ENCODE data around the gene NOXA1.

NOXA1 gene

DNA sequence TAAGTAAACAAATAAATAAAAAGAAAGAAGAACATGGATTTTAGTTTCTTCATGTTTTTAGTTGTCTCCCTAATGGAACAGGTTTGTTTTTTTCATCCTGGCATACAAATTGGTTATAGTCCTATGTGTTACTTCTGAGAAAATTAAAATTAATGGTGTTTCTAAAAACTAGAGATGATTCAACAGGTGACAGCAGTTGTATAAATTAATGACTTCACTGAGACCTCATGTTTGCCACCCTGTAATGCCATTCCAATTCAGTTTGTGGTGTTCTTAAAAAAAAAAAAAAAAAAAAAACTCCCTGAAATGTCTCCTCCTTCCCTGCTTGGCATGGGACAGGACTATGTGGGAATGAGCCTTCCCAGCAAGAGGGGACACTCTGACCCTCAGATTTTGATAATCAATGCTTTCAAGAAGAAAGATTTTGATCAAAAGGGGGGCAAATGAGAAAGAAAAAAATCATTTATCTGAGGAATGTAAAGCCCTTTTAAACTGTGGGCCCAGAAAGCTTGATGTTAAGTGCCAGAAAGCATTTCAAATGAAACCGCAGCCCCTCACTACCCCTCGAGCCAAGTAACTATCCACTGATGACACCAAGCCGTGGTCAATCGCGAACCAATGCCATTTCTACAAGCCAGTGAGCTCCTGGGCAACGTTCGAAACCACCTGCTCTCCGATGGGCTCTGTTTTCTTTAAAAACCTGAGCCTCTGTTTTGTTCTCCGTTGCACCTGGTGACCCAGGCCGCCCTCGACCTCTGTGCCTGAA lies 1.2 kb upstream of the NOXA1 start:
- DNase-seq (ENCODE audit: low read depth, low spot score): no peak
- H3K4me3 ChIP-seq (ENCODE audit: low read depth, low read length): peak overlapping the region; percentile 72
- in situ Hi-C loops (cut with HindIII; ENCODE audit: low sequenced_read_pairs): no loop called here
- TF ChIP-seq, protein P1, sequence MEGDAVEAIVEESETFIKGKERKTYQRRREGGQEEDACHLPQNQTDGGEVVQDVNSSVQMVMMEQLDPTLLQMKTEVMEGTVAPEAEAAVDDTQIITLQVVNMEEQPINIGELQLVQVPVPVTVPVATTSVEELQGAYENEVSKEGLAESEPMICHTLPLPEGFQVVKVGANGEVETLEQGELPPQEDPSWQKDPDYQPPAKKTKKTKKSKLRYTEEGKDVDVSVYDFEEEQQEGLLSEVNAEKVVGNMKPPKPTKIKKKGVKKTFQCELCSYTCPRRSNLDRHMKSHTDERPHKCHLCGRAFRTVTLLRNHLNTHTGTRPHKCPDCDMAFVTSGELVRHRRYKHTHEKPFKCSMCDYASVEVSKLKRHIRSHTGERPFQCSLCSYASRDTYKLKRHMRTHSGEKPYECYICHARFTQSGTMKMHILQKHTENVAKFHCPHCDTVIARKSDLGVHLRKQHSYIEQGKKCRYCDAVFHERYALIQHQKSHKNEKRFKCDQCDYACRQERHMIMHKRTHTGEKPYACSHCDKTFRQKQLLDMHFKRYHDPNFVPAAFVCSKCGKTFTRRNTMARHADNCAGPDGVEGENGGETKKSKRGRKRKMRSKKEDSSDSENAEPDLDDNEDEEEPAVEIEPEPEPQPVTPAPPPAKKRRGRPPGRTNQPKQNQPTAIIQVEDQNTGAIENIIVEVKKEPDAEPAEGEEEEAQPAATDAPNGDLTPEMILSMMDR (IDR thresholded peaks at IDR 0.05; ENCODE audit: low read depth, low read length): no peak

DNA sequence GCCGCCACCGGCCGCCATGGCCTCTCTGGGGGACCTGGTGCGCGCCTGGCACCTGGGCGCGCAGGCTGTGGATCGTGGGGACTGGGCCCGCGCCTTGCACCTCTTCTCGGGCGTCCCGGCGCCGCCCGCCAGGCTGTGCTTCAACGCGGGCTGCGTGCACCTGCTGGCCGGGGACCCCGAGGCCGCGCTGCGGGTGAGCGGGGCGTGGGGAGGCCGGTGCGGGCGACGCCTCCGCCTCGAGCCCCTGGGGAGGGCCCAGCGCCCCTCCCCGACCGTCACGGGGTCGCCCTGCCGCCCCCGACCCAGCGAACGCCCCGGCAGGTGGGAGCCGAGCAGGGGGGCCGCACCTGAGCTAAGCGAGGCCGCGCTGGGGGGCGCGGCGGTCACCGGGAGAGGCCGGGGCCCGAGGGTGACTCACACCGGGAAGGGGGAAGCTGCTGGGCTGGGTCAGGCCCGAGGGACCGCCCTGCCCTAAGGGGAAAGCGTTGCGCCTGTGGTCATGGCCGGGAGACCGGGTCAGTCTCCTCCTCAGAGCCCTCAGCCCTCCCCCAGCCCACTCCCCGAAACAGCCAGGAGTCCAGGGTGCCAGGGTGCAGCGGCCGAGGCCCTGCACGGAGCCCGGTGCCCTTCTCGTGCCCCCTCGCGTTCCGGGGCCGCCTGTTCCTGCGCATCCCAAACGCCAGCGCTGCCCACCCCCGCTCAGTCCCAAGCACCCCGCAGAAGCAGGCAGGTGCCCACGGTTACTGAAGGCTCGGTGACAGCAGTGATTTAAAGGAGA lies 510 bp downstream of the NOXA1 start:
- DNase-seq (ENCODE audit: low read depth, low spot score): no peak
- peak overlapping the region; percentile 20 for H3K4me3 ChIP-seq (ENCODE audit: low read depth, low read length)
- TF ChIP-seq, protein P1 (IDR thresholded peaks at IDR 0.05; ENCODE audit: low read depth, low read length): no peak
- in situ Hi-C loops (cut with HindIII; ENCODE audit: low sequenced_read_pairs): no loop called here

DNA sequence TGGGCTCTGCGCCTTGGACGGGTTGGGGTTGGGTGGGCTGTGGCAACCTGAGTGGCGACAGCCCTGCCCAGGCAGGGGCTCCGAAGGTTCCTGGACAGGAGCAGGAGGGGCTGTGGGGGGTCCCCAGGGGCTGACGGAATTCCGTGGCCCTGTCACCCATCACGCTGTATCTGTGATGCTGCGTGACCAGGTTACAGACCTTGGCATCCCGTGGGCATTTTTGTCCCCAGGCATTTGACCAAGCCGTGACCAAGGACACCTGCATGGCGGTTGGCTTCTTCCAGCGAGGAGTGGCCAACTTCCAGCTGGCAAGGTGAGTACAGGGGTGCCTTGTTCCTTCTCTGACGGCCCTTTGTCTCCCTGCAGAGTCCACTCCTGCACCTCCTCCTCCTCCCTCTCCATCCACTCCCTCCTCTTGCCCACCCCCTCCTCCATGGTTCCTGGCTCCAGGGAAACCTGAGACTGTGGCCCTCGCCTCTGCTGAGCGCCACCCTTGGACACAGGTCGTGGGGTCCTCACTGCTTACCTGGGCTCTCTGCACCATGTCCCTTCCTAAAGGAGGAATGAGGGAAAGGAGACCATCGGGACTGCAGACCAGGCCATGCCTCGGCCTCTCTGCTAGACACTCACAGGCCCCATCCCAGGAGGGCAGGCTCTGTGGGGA lies 3.0 kb downstream of the NOXA1 start:
- TF ChIP-seq, protein P1 (IDR thresholded peaks at IDR 0.05; ENCODE audit: low read depth, low read length): no peak
- no peak overlapping the region for H3K4me3 ChIP-seq (ENCODE audit: low read depth, low read length)
- in situ Hi-C loops (cut with HindIII; ENCODE audit: low sequenced_read_pairs): no loop called here
- no peak for DNase-seq (ENCODE audit: low read depth, low spot score)

GRCh38 chr9:137427454-137428310 lies 4.5 kb downstream of the NOXA1 start:
- TF ChIP-seq, protein P1 (IDR thresholded peaks at IDR 0.05; ENCODE audit: low read depth, low read length): no peak
- DNase-seq (ENCODE audit: low read depth, low spot score): no peak

GRCh38 chr9:137428311-137428630 lies 5.1 kb downstream of the NOXA1 start:
- no peak overlapping the region for H3K4me3 ChIP-seq (ENCODE audit: low read depth, low read length)
- DNase-seq (ENCODE audit: low read depth, low spot score): no peak
- TF ChIP-seq, protein P1 (IDR thresholded peaks at IDR 0.05; ENCODE audit: low read depth, low read length): no peak
- in situ Hi-C loops (cut with HindIII; ENCODE audit: low sequenced_read_pairs): no loop called here

More at GRCh38 chr9:137427454-137428310, 4.5 kb downstream of the NOXA1 start:
- in situ Hi-C loops (cut with HindIII; ENCODE audit: low sequenced_read_pairs): no loop called here
- no peak overlapping the region for H3K4me3 ChIP-seq (ENCODE audit: low read depth, low read length)

All from astrocyte of the spinal cord (primary cell).